SK-N-MC (cell line): ENCODE measurements around the gene AAK1.

ENCODE experiments used
- EZH2 ChIP-seq: fragments of 200-600 bp; sonication (generic); IDR thresholded peaks from one replicate; pipeline ENCODE4 v1.6.1; 2017; ENCODE audit warnings: antibody characterized with exemption
- POLR2AphosphoS5 ChIP-seq: IDR thresholded peaks from 2 replicates; pipeline ENCODE4 v1.6.1; 2012; ENCODE audit warnings: mild to moderate bottlenecking, low read depth, low read length, borderline replicate concordance

DNA sequence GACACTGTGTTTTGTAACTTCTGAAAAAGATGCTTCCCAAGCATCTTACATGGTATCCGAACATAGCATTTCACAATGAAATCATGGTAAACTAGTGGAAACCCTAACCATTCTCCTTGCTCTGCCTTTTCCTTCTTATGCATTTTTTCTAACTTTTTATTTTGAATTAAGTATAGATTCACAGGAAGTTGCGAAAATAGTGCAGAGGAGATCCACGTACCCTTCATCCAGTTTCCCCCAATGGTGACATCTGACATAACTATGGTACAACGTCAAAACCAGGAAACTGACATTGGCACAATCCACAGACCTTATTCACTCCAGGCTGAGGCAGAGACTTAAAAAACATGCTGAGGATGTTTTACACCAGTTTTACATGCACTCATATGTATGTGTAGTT lies 38.3 kb downstream of the AAK1 start:
- TF ChIP-seq EZH2 (no peak), POLR2AphosphoS5 (no peak)
